ENCODE data around the gene PDPK1.
"Not testable (repeated sequence)": the region's sequence is repeated elsewhere in the genome, so short reads cannot be mapped to it uniquely, and the experiment has no call there.

- TF ChIP-seq CTCF (conservative IDR thresholded peaks at IDR 0.05; ENCODE audit: low read length); EZH2phosphoT487 (IDR thresholded peaks at IDR 0.05; ENCODE audit: borderline replicate concordance): not testable (repeated sequence)
Measured at GRCh38 chr16:2639071-2639721, 101.4 kb downstream of the PDPK1 start.

All from Loucy (cell line).